Dendritic cell treated with granulocyte-macrophage colony-stimulating factor and Interleukin-4, amounts not matched to agents 40 ng/mL and 50 ng/mL, for 4 days (primary cell): ENCODE data around the gene FAM227B.

Source experiments
- H3K27ac Mint-ChIP-seq: one replicate; pipeline ENCODE4 v1.8.0; 2022; ENCODE audit warnings: mild to moderate bottlenecking, mixed read lengths
- H3K27me3 Mint-ChIP-seq: one replicate; pipeline ENCODE4 v1.8.0; 2022; ENCODE audit warnings: mild to moderate bottlenecking, mixed read lengths
- H3K36me3 Mint-ChIP-seq: one replicate; pipeline ENCODE4 v1.8.0; 2022; ENCODE audit warnings: low read depth, mixed read lengths
- H3K4me1 Mint-ChIP-seq: one replicate; pipeline ENCODE4 v1.8.0; 2022; ENCODE audit warnings: low read depth, mixed read lengths
- H3K4me3 Mint-ChIP-seq: one replicate; pipeline ENCODE4 v1.8.0; 2022; ENCODE audit warnings: mild to moderate bottlenecking, moderate library complexity, mixed read lengths
- H3K9me3 Mint-ChIP-seq: one replicate; pipeline ENCODE4 v1.8.0; 2022; ENCODE audit warnings: mixed read lengths
- intact Hi-C: fragments of 100-400 bp; cut with micrococcal nuclease; formaldehyde crosslinking; loops from one replicate; pipeline ENCODE4 v1.15.0; 2022

Gene FAM227B

GRCh38 chr15:49296258-49296657 is 324.4 kb downstream of the FAM227B start:
- Mint-ChIP-seq H3K27me3 (no peaks in the 10 kb centered on the region), H3K9me3 (peaks cover 14% of the 10 kb centered on the region), H3K36me3 (peaks cover 87% of the 10 kb centered on the region), H3K27ac (no peak overlapping the region), H3K4me1 (no peaks in the 10 kb centered on the region), H3K4me3 (no peak overlapping the region)
- intact Hi-C loops, result no loop called here

- Mint-ChIP-seq H3K4me1 (no peaks in the 10 kb centered on the region), H3K36me3 (peaks cover 84% of the 10 kb centered on the region), H3K27ac (no peak overlapping the region), H3K27me3 (no peaks in the 10 kb centered on the region), H3K9me3 (no peaks in the 10 kb centered on the region), H3K4me3 (no peak overlapping the region)
- intact Hi-C loops, result no loop called here
Measured at GRCh38 chr15:49293941-49294340, 326.7 kb downstream of the FAM227B start.

- Mint-ChIP-seq H3K36me3 (peaks cover 81% of the 10 kb centered on the region), H3K27me3 (no peaks in the 10 kb centered on the region), H3K4me1 (no peaks in the 10 kb centered on the region), H3K4me3 (no peak overlapping the region), H3K9me3 (no peaks in the 10 kb centered on the region), H3K27ac (no peak overlapping the region)
- intact Hi-C loops, result no loop called here
Measured at GRCh38 chr15:49290191-49290590, 330.4 kb downstream of the FAM227B start.

- Mint-ChIP-seq H3K9me3 (no peaks in the 10 kb centered on the region), H3K36me3 (peaks cover 82% of the 10 kb centered on the region), H3K4me3 (no peak overlapping the region), H3K4me1 (no peaks in the 10 kb centered on the region), H3K27me3 (no peaks in the 10 kb centered on the region), H3K27ac (no peak overlapping the region)
- intact Hi-C loops, result no loop called here
Measured at GRCh38 chr15:49288391-49288790, 332.2 kb downstream of the FAM227B start.

GRCh38 chr15:49287481-49287880 is 333.1 kb downstream of the FAM227B start:
- H3K4me3 Mint-ChIP-seq, result no peak overlapping the region
- intact Hi-C loops, result no loop called here
- H3K36me3 Mint-ChIP-seq, result peaks cover 83% of the 10 kb centered on the region
- H3K4me1 Mint-ChIP-seq, result no peaks in the 10 kb centered on the region
- H3K27me3 Mint-ChIP-seq, result no peaks in the 10 kb centered on the region
- H3K27ac Mint-ChIP-seq, result no peak overlapping the region
- H3K9me3 Mint-ChIP-seq, result no peaks in the 10 kb centered on the region

GRCh38 chr15:49286649-49287404 is 333.8 kb downstream of the FAM227B start:
- Mint-ChIP-seq H3K36me3 (peaks cover 83% of the 10 kb centered on the region), H3K27me3 (no peaks in the 10 kb centered on the region), H3K4me1 (no peaks in the 10 kb centered on the region), H3K9me3 (no peaks in the 10 kb centered on the region), H3K27ac (no peak overlapping the region), H3K4me3 (no peak overlapping the region)
- intact Hi-C loops, result no loop called here

GRCh38 chr15:49282366-49282765 is 338.3 kb downstream of the FAM227B start:
- intact Hi-C loops, result no loop called here
- H3K4me3 Mint-ChIP-seq, result no peak overlapping the region
- no peaks in the 10 kb centered on the region for H3K4me1 Mint-ChIP-seq
- no peaks in the 10 kb centered on the region for H3K9me3 Mint-ChIP-seq
- H3K36me3 Mint-ChIP-seq, result peaks cover 63% of the 10 kb centered on the region
- no peak overlapping the region for H3K27ac Mint-ChIP-seq
- H3K27me3 Mint-ChIP-seq, result no peaks in the 10 kb centered on the region

- Mint-ChIP-seq H3K27ac (no peak overlapping the region), H3K9me3 (no peaks in the 10 kb centered on the region), H3K4me3 (no peak overlapping the region), H3K4me1 (no peaks in the 10 kb centered on the region), H3K27me3 (no peaks in the 10 kb centered on the region), H3K36me3 (peaks cover 48% of the 10 kb centered on the region)
- intact Hi-C loops, result no loop called here
Measured at GRCh38 chr15:49279521-49280456, 340.8 kb downstream of the FAM227B start.

GRCh38 chr15:49278751-49279150 is 341.9 kb downstream of the FAM227B start:
- intact Hi-C loops, result no loop called here
- Mint-ChIP-seq H3K36me3 (peaks cover 37% of the 10 kb centered on the region), H3K27ac (no peak overlapping the region), H3K4me1 (no peaks in the 10 kb centered on the region), H3K4me3 (no peak overlapping the region), H3K27me3 (no peaks in the 10 kb centered on the region), H3K9me3 (no peaks in the 10 kb centered on the region)
